HG03103 (cell line): ENCODE results near the gene BTBD9.

Experiments
- ATAC-seq: cut with Tn5 transposase; IDR thresholded peaks from one replicate; pipeline ENCODE4 v1.9.1; 2021; ENCODE audit warnings: low read depth; ENCODE audit not compliant: unreplicated experiment

Gene BTBD9

GRCh38 chr6:38172739-38173410 is 466.9 kb downstream of the BTBD9 start:
- no peak for ATAC-seq

- ATAC-seq, result no peak
Observed at GRCh38 chr6:38171997-38172738, 467.6 kb downstream of the BTBD9 start.

GRCh38 chr6:38170666-38171355 is 468.9 kb downstream of the BTBD9 start:
- ATAC-seq, result no peak

- ATAC-seq, result no peak
Observed at GRCh38 chr6:38169977-38170526, 469.7 kb downstream of the BTBD9 start.

GRCh38 chr6:38169221-38169976 is 470.3 kb downstream of the BTBD9 start:
- no peak for ATAC-seq

GRCh38 chr6:38168699-38169098 is 471.0 kb downstream of the BTBD9 start:
- ATAC-seq, result no peak

GRCh38 chr6:38168126-38168525 is 471.6 kb downstream of the BTBD9 start:
- ATAC-seq, result no peak

GRCh38 chr6:38167598-38167997 is 472.1 kb downstream of the BTBD9 start:
- ATAC-seq, result no peak

- no peak for ATAC-seq
Observed at GRCh38 chr6:38166411-38167240, 473.1 kb downstream of the BTBD9 start.

GRCh38 chr6:38164671-38165108 is 475.0 kb downstream of the BTBD9 start:
- ATAC-seq, result no peak

GRCh38 chr6:38164131-38164481 is 475.6 kb downstream of the BTBD9 start:
- ATAC-seq, result no peak

- ATAC-seq, result no peak
Observed at GRCh38 chr6:38163186-38164130, 476.3 kb downstream of the BTBD9 start.

GRCh38 chr6:38162493-38163185 is 477.1 kb downstream of the BTBD9 start:
- no peak for ATAC-seq

- ATAC-seq, result no peak
Observed at GRCh38 chr6:38161754-38162492, 477.8 kb downstream of the BTBD9 start.

GRCh38 chr6:38161331-38161730 is 478.4 kb downstream of the BTBD9 start:
- no peak for ATAC-seq

GRCh38 chr6:38160831-38161230 is 478.9 kb downstream of the BTBD9 start:
- no peak for ATAC-seq

GRCh38 chr6:38159596-38159995 is 480.1 kb downstream of the BTBD9 start:
- no peak for ATAC-seq
